HEK293 (cell line): ENCODE results near the gene TMEM255A.

ENCODE experiments used
- CTCF ChIA-PET: fragments of 350-600 bp; formaldehyde crosslinking; extraction: SDS; loops from one replicate; lab custom pipeline; 2021; ENCODE audit warnings: antibody characterized with exemption; lab: Yijun Ruan, JAX
- POLR2A ChIA-PET: fragments of 300-600 bp; formaldehyde crosslinking; extraction: SDS; loops from one replicate; lab custom pipeline; 2020; ENCODE audit warnings: antibody characterized with exemption, inconsistent platforms; lab: Yijun Ruan, JAX
- H3K27ac ChIP-seq: fragments of 200-500 bp; sonication (Bioruptor generic); 2 replicates; pipeline ENCODE4 v1.5.1; 2014; ENCODE audit warnings: low read depth, low read length, control low read depth, inconsistent platforms; ENCODE audit errors: extremely low read depth
- H3K36me3 ChIP-seq, 2 experiments: fragments of 200-500 bp in 1 of 2; sonication (Bioruptor generic) in 1 of 2; 1 replicate in 1 of 2; 2 replicates in 1 of 2; pipeline ENCODE4 v1.5.1; 2014 to 2017; ENCODE audit warnings: inconsistent platforms in 2 of 2, low read length in 2 of 2; ENCODE audit not compliant: control insufficient read depth in 2 of 2, insufficient read depth in 1 of 2
- H3K4me1 ChIP-seq: fragments of 200-500 bp; sonication (Bioruptor generic); 2 replicates; pipeline ENCODE4 v1.5.1; 2014; ENCODE audit warnings: mild to moderate bottlenecking, low read length, inconsistent platforms; ENCODE audit not compliant: control insufficient read depth, insufficient read depth
- H3K4me3 ChIP-seq: 2 replicates; pipeline ENCODE4 v1.5.1; 2011; ENCODE audit warnings: low read depth, mild to moderate bottlenecking, control low read depth, low read length, moderate library complexity
- H3K9me3 ChIP-seq: fragments of 200-500 bp; sonication (Bioruptor generic); 2 replicates; pipeline ENCODE4 v1.5.1; 2014; ENCODE audit warnings: low read depth, low read length, inconsistent platforms; ENCODE audit not compliant: control insufficient read depth, insufficient read depth
- BCL6B ChIP-seq: fragments of 450-650 bp; formaldehyde crosslinking; IDR thresholded peaks from 2 replicates; pipeline ENCODE4 v1.5.1; 2017; ENCODE audit warnings: missing biosample characterization, missing genetic modification characterization
- FEZF1 ChIP-seq: fragments of 450-650 bp; formaldehyde crosslinking; IDR thresholded peaks from 2 replicates; pipeline ENCODE4 v1.5.1; 2016; ENCODE audit warnings: missing biosample characterization, missing genetic modification characterization
- HIC1 ChIP-seq: fragments of 450-650 bp; formaldehyde crosslinking; IDR thresholded peaks from 2 replicates; pipeline ENCODE4 v1.5.1; 2016; ENCODE audit warnings: missing biosample characterization, missing genetic modification characterization
- KLF1 ChIP-seq: fragments of 450-650 bp; formaldehyde crosslinking; IDR thresholded peaks from 2 replicates; pipeline ENCODE4 v1.5.1; 2016; ENCODE audit warnings: missing biosample characterization, missing genetic modification characterization
- KLF16 ChIP-seq: fragments of 450-650 bp; formaldehyde crosslinking; IDR thresholded peaks from 2 replicates; pipeline ENCODE4 v1.5.1; 2017; ENCODE audit warnings: missing biosample characterization, missing genetic modification characterization
- ZBTB17 ChIP-seq: fragments of 450-650 bp; formaldehyde crosslinking; IDR thresholded peaks from 2 replicates; pipeline ENCODE4 v1.5.1; 2016; ENCODE audit warnings: missing biosample characterization, missing genetic modification characterization
- ZNF138 ChIP-seq: fragments of 450-650 bp; formaldehyde crosslinking; IDR thresholded peaks from 2 replicates; pipeline ENCODE4 v1.5.1; 2016; ENCODE audit warnings: missing biosample characterization, missing genetic modification characterization, borderline replicate concordance
- ZNF157 ChIP-seq: fragments of 450-650 bp; formaldehyde crosslinking; IDR thresholded peaks from 2 replicates; pipeline ENCODE4 v1.5.1; 2016; ENCODE audit warnings: missing biosample characterization, missing genetic modification characterization
- ZNF169 ChIP-seq: fragments of 450-650 bp; formaldehyde crosslinking; IDR thresholded peaks from 2 replicates; pipeline ENCODE4 v1.5.1; 2016; ENCODE audit warnings: missing biosample characterization, missing genetic modification characterization
- ZNF341 ChIP-seq: fragments of 450-650 bp; formaldehyde crosslinking; IDR thresholded peaks from 2 replicates; pipeline ENCODE4; 2016; ENCODE audit warnings: low read depth, missing biosample characterization, missing genetic modification characterization
- ZNF416 ChIP-seq: fragments of 450-650 bp; formaldehyde crosslinking; IDR thresholded peaks from 2 replicates; pipeline ENCODE4 v1.5.1; 2016; ENCODE audit warnings: missing biosample characterization, missing genetic modification characterization
- ZNF514 ChIP-seq: fragments of 450-650 bp; formaldehyde crosslinking; IDR thresholded peaks from 2 replicates; pipeline ENCODE4 v1.5.1; 2016; ENCODE audit warnings: missing biosample characterization, missing genetic modification characterization
- ZNF624 ChIP-seq: fragments of 450-650 bp; formaldehyde crosslinking; IDR thresholded peaks from 2 replicates; pipeline ENCODE4 v1.5.1; 2017; ENCODE audit warnings: missing biosample characterization, missing genetic modification characterization
- ZNF639 ChIP-seq: fragments of 450-650 bp; formaldehyde crosslinking; IDR thresholded peaks from 2 replicates; pipeline ENCODE4 v1.5.1; 2016; ENCODE audit warnings: missing biosample characterization, missing genetic modification characterization
- ZNF658 ChIP-seq: fragments of 450-650 bp; formaldehyde crosslinking; IDR thresholded peaks from 2 replicates; pipeline ENCODE4; 2016; ENCODE audit warnings: missing biosample characterization, missing genetic modification characterization
- ZNF664 ChIP-seq: fragments of 450-650 bp; formaldehyde crosslinking; IDR thresholded peaks from 2 replicates; pipeline ENCODE4 v1.5.1; 2016; ENCODE audit warnings: missing biosample characterization, missing genetic modification characterization
- ZNF747 ChIP-seq: fragments of 450-650 bp; formaldehyde crosslinking; IDR thresholded peaks from 2 replicates; pipeline ENCODE4 v1.5.1; 2016; ENCODE audit warnings: missing biosample characterization, missing genetic modification characterization
- ZNF76 ChIP-seq: fragments of 450-650 bp; formaldehyde crosslinking; IDR thresholded peaks from 2 replicates; pipeline ENCODE4; 2016; ENCODE audit warnings: low read depth, missing biosample characterization, missing genetic modification characterization, borderline replicate concordance
- ZSCAN23 ChIP-seq: fragments of 450-650 bp; formaldehyde crosslinking; IDR thresholded peaks from 2 replicates; pipeline ENCODE4 v1.5.1; 2016; ENCODE audit warnings: missing biosample characterization, missing genetic modification characterization
- ZSCAN30 ChIP-seq: fragments of 450-650 bp; IDR thresholded peaks from 2 replicates; pipeline ENCODE4 v1.5.1; 2018; ENCODE audit warnings: missing biosample characterization, mild to moderate bottlenecking, missing genetic modification characterization, moderate library complexity
- TF ChIP-seq, protein P1 (sequence below): fragments of 450-650 bp; formaldehyde crosslinking; IDR thresholded peaks from 2 replicates; pipeline ENCODE4 v1.5.1; 2016; ENCODE audit warnings: missing biosample characterization, missing genetic modification characterization
- TF ChIP-seq, protein P2 (sequence below): fragments of 450-650 bp; formaldehyde crosslinking; IDR thresholded peaks from 2 replicates; pipeline ENCODE4 v1.5.1; 2017; ENCODE audit warnings: missing biosample characterization, mild to moderate bottlenecking, missing genetic modification characterization, moderate library complexity

The TMEM255A gene

GRCh38 chrX:120282697-120283096 is 28.6 kb downstream of the TMEM255A start:
- no peaks in the 10 kb centered on the region for H3K4me1 ChIP-seq
- no peak overlapping the region for H3K4me3 ChIP-seq
- peaks cover 0 to 13% of the 10 kb centered on the region in 2 experiments; a peak in 2 of 3 replicates for H3K36me3 ChIP-seq
- H3K9me3 ChIP-seq, result no peaks in the 10 kb centered on the region
- TF ChIP-seq ZNF747 (tag by site-specific recombination) (no peak), HIC1 (no peak), ZSCAN23 (no peak)
- TF ChIP-seq, all 188 proteins: peak for 0
- POLR2A ChIA-PET, result no interaction called here
- H3K27ac ChIP-seq, result no peak overlapping the region
- CTCF ChIA-PET, result interaction anchor here (0.5 kb wide), 1 partner anchor 215 kb away, joined by 5 read pairs; no protein-coding TSS in a partner anchor

GRCh38 chrX:120281761-120282160 is 29.5 kb downstream of the TMEM255A start:
- no peaks in the 10 kb centered on the region for H3K4me1 ChIP-seq
- no peaks in the 10 kb centered on the region for H3K9me3 ChIP-seq
- H3K36me3 ChIP-seq, result peaks cover 0 to 13% of the 10 kb centered on the region in 2 experiments; a peak in 2 of 3 replicates
- CTCF ChIA-PET, result interaction anchor here (0.8 kb wide), 2 partner anchors 12 to 23 kb away, joined by 3 to 4 read pairs; no protein-coding TSS in a partner anchor
- no peak overlapping the region for H3K27ac ChIP-seq
- POLR2A ChIA-PET, result no interaction called here
- no peak for TF ChIP-seq ZNF157 (tag by site-specific recombination)
- no peak for TF ChIP-seq BCL6B (tag by site-specific recombination)
- TF ChIP-seq ZBTB17 (tag by site-specific recombination), result no peak
- TF ChIP-seq ZNF658 (tag by site-specific recombination), result no peak
- TF ChIP-seq ZNF639, result no peak
- no peak for TF ChIP-seq ZNF416
- TF ChIP-seq ZNF514 (tag by site-specific recombination), result no peak
- no peak for TF ChIP-seq ZNF76 (tag by site-specific recombination)
- TF ChIP-seq ZNF169, result no peak
- no peak for TF ChIP-seq KLF1 (tag by site-specific recombination)
- TF ChIP-seq FEZF1, result no peak
- no peak for TF ChIP-seq ZSCAN30 (tag by site-specific recombination)
- TF ChIP-seq, protein P1, sequence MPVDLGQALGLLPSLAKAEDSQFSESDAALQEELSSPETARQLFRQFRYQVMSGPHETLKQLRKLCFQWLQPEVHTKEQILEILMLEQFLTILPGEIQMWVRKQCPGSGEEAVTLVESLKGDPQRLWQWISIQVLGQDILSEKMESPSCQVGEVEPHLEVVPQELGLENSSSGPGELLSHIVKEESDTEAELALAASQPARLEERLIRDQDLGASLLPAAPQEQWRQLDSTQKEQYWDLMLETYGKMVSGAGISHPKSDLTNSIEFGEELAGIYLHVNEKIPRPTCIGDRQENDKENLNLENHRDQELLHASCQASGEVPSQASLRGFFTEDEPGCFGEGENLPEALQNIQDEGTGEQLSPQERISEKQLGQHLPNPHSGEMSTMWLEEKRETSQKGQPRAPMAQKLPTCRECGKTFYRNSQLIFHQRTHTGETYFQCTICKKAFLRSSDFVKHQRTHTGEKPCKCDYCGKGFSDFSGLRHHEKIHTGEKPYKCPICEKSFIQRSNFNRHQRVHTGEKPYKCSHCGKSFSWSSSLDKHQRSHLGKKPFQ (tag by site-specific recombination), result no peak
- no peak for TF ChIP-seq ZNF341
- TF ChIP-seq, protein P2, sequence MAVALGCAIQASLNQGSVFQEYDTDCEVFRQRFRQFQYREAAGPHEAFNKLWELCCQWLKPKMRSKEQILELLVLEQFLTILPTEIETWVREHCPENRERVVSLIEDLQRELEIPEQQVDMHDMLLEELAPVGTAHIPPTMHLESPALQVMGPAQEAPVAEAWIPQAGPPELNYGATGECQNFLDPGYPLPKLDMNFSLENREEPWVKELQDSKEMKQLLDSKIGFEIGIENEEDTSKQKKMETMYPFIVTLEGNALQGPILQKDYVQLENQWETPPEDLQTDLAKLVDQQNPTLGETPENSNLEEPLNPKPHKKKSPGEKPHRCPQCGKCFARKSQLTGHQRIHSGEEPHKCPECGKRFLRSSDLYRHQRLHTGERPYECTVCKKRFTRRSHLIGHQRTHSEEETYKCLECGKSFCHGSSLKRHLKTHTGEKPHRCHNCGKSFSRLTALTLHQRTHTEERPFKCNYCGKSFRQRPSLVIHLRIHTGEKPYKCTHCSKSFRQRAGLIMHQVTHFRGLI (tag by site-specific recombination), result no peak
- no peak for TF ChIP-seq KLF16 (tag by site-specific recombination)
- no peak for TF ChIP-seq ZNF624
- no peak for TF ChIP-seq ZNF138
- TF ChIP-seq ZNF664 (tag by site-specific recombination), result no peak
- H3K4me3 ChIP-seq, result no peak overlapping the region
